GM21360 (cell line): ENCODE data around the gene POR.
"Not testable (repeated sequence)": the region's sequence is repeated elsewhere in the genome, so short reads cannot be mapped to it uniquely, and the experiment has no call there.

Experiments used
- ATAC-seq: cut with Tn5 transposase; IDR thresholded peaks from one replicate; pipeline ENCODE4 v1.9.1; 2021; ENCODE audit warnings: mild to moderate bottlenecking, moderate library complexity; ENCODE audit not compliant: unreplicated experiment

POR gene

GRCh38 chr7:75914655-75915415 lies at the start of gene POR:
Gene POR (plus strand): TSS chr7:75915155. CDS start chr7:75954002, 38,847 bp downstream.
- peak; percentile 91 for ATAC-seq

- no peak for ATAC-seq
Observed at GRCh38 chr7:75866114-75866488, 48.9 kb upstream of the POR start.

DNA sequence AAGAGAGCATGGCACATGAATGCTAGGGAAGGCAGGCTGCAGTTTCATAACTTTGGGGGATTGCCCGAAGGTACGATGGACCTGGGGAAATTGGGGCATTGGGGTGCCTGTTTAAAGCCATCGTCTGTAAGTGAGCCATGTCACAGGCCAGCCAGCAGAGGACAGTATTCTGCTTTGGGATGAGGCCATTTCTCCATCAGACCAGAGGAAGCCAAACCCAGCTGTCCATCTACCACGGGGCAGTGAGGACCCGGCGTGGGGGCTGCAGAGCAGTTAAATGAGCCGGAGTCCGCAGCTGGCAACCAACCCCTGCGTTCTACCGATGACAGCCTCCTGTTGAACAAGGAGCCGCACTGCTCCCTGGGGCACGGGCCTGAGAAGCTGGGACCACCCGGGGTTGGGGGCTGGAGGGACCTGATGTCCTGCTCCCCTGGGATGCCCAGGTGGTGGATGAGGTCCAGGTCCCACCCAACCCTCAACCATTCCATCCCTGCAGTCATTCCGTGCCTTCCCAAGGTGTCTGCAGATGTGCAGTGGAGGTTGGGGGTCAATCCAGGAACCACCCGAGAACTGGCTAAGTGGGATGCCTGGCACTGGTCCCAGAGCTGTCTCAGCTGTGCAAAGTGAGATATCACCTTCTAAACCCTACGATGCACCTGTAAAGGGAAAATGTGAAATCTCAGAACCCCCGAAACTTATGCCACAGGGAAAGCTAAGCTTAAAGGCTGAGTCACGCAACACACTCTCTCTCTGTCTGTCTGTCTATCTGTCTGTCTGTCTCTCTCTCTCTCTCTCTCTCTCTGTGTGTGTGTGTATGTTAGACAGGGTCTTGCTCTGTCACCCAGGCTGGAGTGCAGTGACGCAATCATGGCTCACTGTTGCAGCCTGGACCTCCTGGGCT lies 48.2 kb upstream of the POR start:
- no peak for ATAC-seq

GRCh38 chr7:75867390-75867717 lies 47.6 kb upstream of the POR start:
- no peak for ATAC-seq

GRCh38 chr7:75868153-75868552 lies 46.8 kb upstream of the POR start:
- no peak for ATAC-seq

DNA sequence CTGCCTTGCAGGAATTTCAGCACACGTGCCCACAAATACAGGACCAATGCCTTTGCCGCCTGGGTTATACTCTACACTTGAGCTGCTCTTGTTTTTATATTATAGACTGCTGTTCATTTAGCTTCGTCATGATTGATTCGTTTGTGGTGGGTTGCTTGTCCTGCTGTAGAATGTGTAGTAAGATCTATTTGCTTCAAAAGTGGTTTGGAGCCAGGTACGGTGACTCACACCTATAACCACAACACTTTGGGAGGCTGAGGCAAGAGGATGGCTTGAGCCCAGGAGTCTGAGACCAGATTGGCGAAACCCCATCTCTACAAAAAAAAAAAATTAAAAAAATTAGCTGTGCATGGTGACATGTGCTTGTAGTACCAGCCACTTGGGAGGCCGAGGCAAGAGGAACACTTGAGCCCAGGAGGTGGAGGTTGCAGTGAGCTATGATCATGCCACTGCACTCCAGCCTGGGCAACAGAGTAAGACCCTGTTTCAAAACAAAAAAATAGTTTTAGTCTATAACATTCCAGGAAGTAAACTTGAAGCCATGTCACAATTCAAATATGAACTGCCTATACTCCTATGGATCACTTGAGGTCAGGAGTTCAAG lies 45.1 kb upstream of the POR start:
- ATAC-seq, result no peak

- no peak for ATAC-seq
Observed at GRCh38 chr7:75870557-75871161, 44.3 kb upstream of the POR start.

GRCh38 chr7:75872073-75872782 lies 42.7 kb upstream of the POR start:
- no peak for ATAC-seq

DNA sequence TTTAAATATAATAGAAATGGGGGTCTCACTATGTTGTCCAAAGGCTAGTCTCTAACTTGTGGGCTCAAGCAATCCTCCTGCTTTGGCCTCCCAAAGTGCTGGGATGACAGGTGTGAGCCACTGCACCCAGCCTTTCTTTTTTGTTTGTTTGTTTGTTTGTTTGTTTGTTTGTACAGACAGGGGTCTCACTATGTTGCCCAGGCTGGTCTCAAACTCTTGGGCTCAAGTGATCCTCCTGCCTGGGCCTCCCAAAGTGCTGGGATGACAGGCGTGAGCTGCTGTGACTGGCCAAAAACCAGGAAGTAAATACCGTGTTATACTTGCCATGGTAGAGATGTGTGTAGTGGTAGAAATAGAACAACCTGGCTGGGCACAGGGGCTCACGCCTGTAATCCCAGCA lies 40.8 kb upstream of the POR start:
- not testable (repeated sequence) for ATAC-seq

DNA sequence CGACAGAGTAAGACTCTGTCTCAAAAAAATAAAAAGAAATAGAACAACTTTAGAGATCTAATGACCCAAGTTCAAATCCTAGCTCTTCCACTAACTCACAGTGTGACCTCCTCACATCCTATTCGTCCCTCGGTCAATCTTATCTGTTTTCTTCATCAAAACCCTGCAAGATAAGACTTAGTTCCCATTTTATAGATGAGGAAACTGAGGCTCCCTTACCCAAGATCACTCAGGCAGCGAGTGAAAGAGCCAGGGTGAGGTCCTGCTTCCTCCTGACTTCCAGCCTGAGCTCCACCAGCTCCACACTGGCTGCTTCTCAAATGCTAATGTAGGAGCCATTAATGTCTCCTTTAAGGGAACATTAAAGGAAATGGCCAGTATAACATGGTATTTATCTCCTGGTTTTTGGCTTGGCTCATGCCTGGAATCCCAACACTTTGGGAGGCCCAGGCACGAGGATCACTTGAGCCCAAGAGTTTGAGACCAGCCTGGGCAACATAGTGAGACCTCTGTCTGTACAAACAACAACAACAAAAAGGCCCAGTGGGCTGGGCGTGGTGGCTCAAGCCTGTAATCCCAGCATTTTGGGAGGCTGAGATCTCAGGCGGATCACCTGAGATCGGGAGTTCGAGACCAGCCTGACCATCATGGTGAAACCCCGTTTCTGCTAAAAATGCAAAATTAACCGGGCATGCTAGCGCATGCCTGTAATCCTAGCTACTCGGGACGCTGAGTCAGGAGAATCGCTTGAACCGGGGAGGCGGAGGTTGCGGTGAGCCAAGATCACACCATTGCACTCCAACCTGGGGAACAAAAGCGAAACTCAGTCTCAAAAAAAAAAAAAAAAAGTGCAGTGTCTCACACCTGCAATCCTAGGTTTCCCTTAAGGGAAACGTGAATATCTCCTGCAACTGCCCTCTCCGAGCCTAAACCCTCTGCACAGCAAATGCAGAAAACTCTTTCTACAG lies 39.6 kb upstream of the POR start:
- ATAC-seq, result no peak

DNA sequence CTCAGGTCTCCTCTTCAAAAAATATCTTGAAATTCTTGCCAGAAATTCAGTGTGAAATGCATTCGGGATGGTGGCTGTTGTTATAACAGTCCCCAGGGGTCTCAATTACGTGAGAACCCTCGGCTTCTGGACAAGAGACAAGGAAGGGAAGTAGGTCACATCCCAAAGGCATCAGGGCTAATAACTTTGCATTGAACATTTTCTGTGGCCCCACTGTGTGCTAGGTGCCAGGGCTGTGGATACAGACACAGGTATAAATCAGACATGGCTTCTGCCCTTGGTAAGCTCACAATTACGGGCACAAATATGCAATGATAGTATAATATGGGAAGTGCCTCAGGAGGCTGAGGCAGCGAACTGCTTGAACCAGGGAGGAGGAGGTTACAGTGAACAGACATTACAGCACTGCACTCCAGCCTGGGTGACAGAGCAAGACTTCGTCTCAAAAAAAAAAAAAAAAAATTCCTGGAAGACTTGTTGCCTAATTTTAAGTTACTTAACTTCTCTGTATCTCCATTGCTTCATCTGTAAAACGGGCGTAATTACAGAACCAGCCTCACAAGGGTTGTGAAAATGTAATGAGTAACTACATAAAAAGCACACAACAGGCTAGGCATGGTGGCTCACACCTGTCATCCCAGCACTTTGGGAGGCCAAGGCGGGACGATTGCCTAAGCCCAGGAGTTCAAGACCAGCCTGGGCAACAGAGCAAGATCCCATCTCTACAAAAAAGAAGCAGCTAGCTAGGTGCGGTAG lies 38.7 kb upstream of the POR start:
- no peak for ATAC-seq

GRCh38 chr7:75878312-75878768 lies 36.6 kb upstream of the POR start:
- ATAC-seq, result no peak

DNA sequence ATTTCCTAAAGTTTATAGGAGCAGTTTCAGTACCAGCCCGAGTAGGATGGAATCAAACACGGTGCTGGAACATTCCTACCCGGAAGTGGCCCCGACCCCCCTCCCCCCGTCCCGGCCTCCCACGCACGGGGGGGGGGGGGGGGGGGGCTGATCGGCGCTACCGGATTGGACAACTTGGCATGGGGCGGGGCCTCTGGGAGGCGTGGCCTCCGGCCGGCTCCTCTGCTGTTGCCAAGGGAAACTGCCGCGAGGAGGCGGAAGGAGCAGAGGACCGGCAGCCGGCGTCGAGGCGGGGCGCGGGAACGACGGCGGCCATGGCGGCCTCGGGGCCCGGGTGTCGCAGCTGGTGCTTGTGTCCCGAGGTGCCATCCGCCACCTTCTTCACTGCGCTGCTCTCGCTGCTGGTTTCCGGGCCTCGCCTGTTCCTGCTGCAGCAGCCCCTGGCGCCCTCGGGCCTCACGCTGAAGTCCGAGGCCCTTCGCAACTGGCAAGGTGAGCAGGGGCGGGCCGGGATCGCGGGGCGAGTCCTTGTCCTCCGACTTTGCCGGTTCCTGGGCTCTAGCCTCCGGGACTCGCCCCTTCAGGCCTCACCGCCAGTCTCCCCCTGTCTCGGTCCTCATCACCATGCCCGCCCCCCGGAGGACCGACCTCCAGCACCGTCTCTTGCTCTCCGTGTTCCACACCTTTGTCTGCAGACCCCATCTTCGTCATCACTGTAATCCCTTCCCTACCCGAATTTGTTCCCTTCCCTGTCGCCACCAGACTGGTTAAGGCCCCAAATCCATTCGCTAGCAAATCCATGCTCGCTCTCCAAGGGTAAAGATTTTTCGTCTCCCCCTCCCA lies 36.0 kb upstream of the POR start, which contains the start of gene RHBDD2:
Gene RHBDD2, plus strand, starts transcription at position 266 of the 843 bp plus-strand sequence. Its CDS starts 49 bp downstream, at position 315.
- ATAC-seq, result peak; percentile 82

- no peak for ATAC-seq
Observed at GRCh38 chr7:75879771-75880184, 35.2 kb upstream of the POR start.

DNA sequence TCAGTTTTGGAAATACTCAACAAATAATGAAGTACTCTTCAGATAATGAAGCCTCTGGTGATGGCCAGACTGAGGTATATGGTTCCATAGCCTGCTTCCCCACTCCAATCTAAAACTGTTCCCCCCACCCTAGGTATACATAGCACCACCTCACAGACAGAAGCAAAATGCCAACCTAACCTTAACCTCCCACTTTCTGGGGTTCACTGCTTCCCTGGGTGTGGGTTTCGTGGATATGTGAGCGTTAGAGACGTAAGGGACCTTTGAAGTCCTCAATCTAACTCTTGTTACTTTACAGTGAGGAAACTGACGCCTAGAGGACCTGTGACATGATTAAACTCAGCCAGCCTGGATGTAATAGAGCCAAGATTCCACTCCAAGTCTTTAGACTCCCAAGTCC lies 34.7 kb upstream of the POR start:
- ATAC-seq, result no peak

DNA sequence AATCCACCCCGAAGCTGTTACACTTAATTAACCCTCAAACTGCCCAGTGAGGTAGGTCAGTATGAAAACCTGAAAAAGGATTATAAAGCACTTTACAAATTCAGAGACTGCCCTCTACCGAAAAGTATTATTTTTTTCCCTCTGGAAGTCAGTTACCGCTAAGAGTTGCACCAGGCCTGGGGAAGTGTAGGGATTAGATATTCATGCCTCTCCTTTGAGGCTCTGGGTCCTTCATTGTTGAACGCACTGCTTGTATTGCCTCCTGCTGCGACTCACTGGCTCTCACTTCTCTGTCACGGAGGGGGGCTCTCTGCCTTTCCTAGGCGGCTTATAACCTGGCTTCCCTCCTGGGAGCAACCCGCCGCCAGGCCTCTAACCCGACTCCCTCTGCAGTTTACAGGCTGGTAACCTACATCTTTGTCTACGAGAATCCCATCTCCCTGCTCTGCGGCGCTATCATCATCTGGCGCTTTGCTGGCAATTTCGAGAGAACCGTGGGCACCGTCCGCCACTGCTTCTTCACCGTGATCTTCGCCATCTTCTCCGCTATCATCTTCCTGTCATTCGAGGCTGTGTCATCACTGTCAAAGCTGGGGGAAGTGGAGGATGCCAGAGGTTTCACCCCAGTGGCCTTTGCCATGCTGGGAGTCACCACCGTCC lies 33.4 kb upstream of the POR start:
- ATAC-seq, result no peak

- ATAC-seq, result not testable (repeated sequence)
Observed at GRCh38 chr7:75883265-75883824, 31.6 kb upstream of the POR start.
